GM21367 (cell line): ENCODE data around the gene SHANK3.
"Not testable (repeated sequence)": the region's sequence is repeated elsewhere in the genome, so short reads cannot be mapped to it uniquely, and the experiment has no call there.

Experiments used
- ATAC-seq: cut with Tn5 transposase; IDR thresholded peaks from one replicate; pipeline ENCODE4 v1.9.1; 2021; ENCODE audit not compliant: unreplicated experiment

SHANK3 gene

DNA sequence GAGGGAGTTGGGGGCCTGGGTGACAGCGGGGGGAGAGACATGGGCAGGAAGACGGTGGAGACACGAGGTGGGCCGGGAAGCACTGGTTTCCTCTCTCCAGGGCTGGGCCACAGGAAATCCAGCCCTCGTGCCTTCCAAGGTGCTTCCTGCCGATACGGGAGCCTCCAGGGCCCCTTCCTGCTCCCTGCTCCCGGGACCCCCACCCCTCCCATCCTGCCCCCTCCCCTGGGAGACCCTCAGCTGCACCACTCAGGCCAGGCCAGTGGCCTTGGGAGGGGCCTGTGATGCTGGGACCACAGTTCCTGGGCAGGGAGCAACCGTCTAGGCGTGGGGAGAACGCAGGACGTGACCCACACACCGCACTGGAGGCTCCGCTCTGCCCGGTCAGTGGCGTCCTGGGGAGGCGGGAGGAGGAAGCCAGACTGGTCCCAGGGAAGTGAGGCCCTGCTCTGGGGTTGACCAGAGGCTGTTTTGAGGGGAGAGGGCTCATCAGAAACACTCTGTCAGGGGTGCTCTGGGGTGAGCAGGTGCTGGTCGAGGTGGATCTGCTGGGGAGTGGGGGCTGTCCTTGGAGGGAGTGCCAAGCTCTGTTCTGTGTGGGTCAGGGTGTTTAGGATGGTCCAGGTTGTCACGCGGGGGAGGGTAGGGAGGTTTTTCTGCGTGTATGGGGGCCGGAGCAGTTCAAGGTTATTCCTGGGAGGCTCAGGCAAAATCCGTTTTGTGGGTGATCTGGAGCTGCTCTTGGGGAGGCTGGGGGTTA is at the start of gene SHANK3:
Gene SHANK3 (plus strand): TSS at position 353 of the 760 bp plus-strand sequence.
- no peak for ATAC-seq

DNA sequence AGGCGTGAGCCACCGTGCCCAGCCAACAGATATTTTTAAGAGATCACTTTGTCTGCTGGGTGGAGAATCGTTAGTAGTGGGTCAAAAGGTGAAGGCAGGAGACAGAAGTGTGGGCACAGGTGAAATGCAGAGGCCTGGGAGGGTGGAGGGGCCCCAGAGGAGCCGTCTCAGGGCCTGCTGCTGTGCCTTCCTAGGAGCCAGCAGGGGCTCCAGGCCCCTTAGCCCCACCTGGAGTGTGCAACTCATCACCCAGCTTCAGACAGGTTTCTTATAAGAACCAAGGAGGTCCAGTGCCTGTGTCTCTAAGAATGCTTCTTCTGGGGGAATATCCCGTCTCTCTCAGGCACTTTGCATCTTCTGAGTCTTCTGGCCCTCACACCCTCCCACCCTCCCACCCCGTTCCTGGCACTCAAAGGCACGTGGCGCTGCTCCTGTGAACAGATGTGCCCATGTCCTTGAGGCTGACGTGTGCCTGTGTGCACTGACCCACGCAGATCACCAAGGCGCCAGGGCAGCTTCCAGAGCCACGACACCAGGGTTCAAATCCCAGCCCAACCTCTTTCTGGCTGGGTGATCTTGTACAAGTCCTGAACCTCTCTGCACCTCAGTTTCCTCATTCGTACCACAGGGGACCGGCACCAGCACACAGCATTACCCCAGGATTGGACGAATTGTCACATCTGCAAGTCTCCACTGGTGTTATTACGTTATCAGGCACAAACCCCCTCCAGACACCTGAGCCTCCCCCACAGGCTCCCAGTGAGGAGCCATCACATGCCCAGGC is 48.1 kb upstream of the SHANK3 start:
- ATAC-seq, result no peak

DNA sequence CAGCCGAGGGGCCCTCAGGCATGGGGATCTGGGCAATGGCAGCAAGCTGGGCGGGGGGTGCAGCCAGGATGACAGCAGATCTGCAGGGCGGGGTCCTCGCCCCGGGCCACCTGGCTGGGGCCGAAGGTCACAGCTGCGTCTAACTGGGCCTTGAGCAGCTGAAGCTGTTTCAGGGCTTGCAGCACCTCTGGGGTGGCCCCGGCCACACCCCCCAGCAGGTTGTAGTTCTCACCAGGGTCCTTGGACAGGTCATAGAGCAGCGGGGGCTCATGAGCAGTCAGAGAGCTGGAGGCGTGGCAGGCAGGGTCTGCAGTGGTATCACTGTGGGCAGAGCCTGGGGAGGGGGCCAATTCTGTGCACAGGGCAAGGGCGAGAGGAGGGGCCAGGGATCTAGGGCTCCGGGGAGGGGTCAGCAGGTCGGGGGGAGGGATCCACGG is 47.5 kb upstream of the SHANK3 start:
- no peak for ATAC-seq

DNA sequence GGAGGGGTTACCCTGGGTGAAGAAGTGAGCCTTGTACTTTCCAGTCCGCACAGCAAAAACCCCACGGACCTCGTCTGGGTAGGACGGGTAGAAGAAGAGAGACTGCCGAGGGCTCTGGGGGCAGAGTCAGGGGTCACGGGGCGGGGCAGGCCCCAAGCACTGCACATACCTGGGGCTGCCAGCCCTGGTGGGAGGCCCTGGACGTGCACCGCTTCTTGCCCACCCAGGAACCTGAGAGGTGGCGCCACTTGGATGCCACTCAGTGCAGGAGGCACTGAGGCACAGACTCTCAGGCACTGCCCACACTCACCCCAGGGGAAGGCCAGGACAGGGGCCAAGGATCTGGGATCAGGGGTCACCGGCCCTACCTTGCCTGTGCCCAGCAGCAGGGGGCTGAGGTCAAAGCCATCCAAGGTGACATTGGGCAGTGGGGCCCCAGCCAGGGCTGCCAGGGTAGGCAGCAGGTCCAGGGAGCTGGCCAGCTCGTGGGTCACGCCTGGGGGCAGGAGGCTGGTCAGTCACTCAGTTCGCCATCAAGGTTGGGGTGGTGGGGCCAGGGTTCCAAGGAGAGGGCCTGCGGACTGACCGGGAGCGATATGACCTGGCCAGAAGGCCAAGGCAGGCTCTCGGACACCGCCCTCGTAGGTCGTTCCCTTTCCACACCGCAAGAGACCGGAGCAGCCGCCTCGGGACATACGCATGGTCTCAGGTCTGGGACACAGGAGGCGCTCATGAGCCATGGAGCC is 46.9 kb upstream of the SHANK3 start:
- ATAC-seq, result no peak

DNA sequence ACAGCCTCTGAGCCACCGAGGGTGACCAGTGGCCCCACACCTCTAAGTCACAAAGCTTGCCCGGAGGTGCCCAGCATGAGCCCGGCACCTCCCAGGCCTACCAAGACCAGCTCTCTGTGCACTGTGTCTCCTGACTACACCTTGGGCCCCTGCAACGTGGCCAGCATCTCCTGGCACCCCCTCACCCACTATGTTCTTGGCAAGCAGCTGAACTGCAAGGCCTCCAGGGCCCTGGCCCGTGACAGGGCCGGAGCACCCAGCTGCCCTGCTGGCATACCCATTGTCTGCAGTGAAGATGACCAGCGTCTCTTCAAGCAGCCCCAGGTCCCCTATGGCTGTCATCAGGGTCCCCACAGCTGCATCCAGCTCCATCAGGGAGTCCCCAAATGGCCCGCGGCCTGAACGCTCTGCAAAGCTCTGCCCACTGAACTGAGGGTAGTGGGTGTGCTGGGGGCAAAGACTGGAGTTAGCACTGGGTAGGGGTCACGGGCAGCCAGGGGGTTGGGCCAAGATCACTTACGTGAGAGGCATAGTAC is 46.2 kb upstream of the SHANK3 start:
- ATAC-seq, result no peak

DNA sequence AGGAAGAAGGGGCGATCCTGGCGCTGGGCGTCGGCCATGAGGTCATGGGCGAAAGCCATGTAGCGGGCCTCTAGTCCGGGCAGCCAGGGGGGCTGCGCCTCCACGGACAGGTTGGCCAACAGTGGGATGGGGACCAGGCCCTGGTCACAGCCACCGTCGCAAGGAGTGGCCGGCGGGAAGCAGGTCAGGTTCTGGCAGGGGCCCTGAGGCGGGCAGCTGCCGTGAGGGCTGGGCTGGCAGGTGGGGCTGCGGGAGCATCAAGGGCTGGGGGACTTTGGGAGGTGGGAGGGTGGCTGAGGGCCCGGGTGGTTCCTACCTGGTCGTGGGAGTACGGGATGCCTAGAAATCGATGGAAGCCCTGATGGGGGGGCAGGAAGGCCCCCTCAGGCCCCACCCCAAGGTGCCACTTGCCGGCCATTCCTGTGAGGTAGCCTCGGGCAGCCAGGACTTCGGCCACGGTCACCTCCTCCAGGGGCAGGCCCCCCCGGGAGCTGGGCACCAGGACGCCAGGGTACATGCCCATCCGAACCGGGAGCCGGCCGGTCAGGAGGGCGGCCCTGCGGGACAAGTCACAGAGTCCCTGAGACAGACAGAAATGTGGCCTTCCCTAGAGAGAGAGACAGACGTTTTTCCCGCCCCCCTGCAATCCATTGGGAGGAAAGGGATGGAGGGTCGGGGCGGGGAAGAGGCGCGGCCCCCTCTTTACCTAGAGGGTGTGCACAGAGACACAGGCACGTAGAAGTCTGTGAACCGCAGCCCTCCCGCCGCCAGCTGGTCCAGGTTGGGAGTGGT is 45.6 kb upstream of the SHANK3 start:
- ATAC-seq, result peak; percentile 14

DNA sequence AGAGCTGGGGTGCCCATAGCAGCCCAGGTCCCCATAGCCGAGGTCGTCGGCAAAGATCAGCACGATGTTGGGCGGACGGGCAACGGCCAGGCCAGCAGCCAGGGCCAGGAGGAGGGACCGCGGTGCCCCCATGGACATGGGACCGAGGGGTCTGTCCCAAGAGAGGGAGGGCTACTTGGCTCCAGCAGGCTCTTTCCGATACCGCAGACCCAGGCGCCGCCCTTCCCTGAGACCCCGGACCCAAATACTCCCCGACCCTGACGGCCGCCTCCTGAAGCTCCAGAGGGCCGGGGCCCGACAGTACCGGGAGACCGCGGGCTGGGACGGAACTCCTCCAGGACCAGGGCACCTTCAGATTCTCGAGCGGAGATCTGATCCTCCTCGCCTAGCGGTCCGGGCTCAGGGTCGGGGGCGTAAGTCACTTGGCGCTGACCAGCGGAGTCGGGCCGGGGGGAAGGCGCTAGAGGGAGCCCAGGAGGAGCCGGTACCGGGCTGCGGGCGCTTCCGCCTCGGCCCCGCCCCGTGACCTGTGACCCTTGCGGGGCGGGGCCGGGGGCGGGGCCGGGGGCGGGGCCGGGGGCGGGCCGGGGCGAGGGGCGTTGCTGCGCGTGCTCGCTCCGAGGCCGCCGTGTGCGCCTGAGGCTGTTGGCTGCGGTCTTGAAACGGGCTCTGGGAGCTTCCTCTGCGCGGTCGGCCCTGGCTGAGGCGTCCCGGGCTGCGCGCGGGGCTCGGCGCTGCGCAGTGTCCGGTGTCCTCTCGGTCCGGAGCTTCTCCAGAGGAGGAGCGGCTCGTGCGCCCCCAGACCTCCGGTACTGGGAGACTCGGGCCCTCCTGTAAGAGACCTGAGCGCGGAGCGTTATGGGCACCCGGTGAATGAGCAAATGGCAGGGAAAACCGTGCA is 44.7 kb upstream of the SHANK3 start, which contains the start of gene ARSA:
Gene ARSA (minus strand): TSS at position 511 of the 901 bp plus-strand sequence. CDS start 373 bp downstream, at position 138.
- ATAC-seq, result peak; percentile 49

DNA sequence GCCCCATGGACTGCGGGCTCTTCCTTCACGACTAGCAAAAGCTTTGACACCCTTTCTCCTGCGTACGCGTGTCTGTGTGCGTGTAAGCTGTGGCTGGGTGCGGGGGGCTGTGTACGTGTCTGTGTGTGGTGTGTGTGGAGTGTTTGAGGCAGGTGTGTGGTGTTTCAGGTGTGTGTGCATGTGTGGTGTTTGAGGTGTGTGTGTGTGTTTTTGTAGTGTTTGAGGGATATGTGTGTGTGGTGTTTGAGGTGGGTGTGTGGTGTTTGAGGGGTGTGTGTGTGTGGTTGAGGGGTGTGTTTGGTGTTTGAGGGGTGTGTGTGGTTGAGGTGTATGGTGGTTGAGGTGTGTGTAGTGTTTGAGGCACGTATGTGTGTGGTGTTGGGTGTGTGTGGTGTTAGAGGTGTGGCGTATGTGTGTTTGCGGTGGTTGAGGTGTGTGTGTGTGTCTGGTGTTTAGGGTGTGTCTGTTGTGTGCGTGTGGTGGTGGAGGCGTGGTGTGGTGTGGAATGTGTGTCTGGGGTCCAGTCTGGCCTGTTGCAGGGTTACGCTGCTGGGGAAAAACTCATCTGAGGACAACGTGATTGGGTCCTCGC is 44.0 kb upstream of the SHANK3 start:
- no peak for ATAC-seq

DNA sequence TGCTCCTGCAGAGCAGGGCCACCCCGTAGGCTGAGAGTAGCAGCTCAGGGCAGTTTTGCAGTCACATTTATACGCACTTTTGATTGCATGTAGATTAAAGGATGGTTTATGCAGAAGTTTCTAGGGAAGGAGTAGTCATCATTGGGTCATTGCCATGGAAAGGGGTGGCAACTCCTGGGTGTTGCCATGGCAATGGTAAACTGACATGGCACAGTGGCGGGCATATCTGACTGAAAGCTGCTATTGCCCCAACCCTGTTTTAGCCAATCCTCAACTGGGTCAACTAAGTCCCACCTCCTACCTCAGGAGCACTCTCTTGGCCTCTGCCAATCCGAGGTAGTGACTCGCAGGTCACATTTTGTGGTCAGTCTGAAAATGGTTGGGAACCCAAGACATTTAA is 42.2 kb upstream of the SHANK3 start:
- no peak for ATAC-seq

DNA sequence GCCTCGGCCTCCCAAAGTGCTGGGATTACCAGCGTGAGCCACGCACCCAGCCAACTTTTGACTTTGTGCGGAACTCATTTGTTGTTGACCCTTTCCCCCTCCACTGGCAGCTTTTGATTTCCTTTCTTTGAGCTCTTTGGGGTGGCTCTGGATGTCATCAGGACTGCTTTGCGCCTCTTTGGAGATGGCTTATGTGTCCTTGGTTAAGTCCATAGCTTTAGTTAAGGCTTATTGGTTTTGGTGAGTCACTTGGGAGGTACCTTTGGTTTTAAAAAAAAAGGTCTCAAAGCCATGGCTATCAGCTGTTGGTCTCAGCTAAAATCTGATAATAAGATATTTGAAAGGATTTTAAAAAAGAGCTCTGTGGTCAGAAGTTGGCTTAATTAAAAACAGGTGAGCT is 39.5 kb upstream of the SHANK3 start:
- no peak for ATAC-seq

DNA sequence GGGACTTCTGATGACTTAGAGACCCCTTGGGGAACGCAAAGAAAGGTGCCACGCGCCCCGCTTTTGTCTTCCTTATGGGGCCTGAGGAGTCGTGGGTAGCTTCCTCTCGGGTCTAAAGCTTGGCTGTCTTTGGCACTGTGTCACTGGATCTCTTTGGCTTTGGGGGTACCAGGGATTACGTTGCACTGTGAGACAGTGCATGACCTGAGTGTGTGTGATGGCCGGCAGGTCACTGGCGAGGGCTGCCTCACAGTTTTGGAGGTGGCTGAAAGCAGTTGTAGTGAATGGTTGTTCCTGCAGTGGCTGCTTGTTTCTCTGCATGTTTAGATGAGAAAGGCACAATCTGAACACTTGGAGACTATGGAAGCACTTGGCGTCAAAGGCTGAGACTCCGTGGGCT is 38.9 kb upstream of the SHANK3 start:
- no peak for ATAC-seq

DNA sequence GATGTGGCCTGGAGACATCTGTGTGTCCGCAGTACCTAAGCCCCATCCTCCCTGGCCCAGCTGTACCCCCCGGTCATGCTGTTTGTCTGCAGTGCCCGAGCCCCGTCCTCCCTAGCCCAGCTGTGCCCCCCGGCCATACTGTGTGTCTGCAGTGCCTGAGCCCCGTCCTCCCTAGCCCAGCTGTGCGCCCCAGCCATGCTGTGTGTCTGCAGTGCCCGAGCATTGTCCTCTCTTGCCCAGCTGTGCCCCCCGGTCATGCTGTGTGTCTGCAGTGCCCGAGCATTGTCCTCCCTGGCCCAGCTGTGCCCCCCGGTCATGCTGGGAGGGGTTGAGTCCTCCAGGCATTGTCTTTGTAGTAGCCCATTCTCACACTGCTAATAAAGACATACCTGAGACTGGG is 37.0 kb upstream of the SHANK3 start:
- no peak for ATAC-seq

DNA sequence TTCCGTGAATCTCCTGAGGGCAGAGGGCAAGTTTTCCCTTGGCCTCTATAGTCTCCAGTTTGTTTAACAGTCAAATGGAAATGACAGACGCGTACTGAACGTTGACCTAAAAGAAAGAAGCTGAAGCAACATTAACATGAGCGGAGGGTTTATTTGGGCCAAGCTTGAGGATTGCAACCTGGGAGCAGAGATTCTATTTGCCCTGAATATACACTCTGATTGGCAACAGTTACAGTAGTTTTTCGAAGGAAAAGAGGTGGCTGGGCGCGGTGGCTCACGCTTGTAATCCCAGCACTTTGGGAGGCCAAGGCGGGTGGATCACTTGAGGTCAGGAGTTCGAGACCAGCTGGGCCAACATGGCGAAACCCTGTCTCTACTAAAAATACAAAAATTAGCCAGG is 32.3 kb upstream of the SHANK3 start:
- not testable (repeated sequence) for ATAC-seq

DNA sequence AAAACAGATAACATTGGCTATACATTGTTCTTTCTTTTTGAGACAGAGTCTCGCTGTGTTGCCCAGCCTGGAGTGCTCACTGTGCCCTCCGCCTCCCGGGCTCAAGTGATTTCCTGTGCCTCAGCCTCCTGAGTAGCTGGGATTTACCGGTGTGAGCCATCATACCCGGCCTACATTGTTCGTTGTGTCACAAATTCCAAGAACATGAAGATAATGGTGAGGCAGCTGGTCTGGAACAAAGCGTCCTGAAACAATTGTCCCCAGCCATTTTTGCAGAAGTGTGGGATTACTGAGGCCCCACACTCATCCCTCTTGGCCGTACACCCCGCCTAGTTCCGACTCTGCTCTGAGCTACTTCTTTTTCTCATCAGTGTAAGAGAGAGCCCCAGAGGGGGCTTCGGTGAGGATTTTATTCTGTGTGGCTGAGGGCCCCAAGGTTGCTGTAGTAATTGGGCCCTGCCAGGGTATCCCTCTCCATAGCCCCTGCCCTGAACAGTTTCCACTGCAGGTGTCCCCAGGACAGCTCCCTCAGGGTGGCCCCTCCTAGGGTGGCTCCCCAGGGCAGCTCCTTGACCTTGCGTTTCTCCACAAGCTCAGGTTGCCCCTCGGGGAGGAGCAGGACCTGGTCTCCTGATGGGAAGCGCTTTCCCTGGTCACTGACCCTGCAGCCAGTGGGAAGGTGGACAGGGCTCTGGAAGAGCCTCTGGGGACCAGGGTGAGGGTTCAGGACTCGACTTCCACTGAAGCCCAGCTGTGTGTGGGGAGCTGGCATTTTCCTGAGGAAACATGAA is 31.6 kb upstream of the SHANK3 start:
- no peak for ATAC-seq

DNA sequence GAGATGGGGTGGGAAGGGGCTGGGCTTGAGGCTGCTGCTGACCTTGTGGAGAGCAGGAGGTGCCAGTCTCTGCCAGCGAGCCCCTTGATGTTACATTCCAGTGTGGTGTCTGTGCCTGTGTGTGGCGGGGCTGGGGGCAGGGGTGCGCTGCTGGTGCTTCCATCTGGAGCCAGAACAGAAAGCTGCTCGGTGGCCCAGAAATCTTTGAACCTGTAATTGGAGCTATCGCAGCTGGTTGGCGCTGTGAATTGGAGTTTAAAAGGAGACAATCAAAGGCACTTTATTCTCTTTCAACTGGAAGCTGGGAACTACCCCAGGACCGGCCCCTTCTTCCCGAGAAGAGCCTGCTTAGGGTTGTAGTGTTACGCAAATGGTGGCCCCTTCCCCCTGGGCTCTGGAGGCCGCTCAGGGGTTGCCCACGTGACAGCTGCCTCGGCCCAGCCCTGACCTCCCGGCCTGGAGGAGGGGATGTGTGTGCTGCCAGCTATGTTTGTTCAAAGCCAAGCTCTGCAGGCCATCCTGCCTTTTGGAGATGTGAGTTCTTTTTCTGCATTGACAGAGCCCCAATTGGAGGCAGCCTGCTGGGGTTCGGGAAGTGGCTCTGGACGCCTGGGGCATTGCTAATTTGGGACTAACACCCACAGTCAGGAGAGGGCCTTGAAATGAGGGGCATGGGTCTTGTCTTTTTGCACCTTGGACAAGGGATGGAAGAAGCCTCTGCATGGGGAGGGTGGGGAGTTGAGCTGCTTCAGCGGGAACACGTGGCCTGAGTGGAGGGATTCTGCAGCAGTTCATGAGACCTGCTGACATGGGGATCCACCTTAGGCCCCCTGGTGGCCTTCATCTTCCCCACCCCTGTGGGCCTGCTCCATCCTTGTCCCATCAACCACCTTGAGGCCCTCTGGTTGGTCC is 30.7 kb upstream of the SHANK3 start:
- no peak for ATAC-seq

DNA sequence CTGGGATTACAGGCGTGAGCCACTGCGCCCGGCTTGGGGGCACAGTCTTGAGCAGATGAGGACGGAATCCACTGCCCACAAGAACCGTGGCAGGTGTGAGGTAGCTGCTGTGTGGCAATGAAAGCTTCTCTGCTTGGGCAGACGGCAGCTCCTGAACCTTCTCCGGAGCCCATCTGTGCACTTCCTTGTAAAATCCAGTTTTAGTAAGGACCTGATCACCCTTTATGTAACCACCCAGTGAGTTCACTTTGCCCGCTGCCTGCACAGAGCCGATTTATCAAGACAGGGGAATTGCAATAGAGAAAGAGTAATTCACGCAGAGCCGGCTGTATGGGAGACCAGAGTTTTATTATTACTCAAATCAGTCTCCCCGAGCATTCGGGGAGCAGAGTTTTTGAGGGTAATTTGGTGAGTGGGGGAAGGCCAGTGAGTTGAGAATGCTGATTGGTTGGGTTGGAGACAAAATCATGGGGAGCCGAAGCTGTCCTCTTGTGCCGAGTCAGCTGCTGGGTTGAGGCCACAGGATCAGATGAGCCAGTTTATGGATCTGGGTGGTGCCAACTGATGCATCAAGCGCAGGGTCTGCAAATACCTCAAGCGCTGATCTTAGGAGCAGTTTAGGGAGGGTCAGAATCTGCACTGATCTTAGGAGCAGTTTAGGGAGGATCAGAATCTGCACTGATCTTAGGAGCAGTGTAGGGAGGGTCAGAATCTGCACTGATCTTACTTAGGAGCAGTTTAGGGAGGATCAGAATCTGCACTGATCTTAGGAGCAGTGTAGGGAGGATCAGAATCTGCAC is 29.4 kb upstream of the SHANK3 start:
- not testable (repeated sequence) for ATAC-seq

DNA sequence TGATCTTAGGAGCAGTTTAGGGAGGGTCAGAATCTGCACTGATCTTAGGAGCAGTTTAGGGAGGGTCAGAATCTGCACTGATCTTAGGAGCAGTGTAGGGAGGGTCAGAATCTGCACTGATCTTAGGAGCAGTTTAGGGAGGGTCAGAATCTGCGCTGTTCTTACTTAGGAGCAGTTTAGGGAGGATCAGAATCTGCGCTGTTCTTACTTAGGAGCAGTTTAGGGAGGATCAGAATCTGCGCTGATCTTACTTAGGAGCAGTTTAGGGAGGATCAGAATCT is 28.9 kb upstream of the SHANK3 start:
- ATAC-seq, result not testable (repeated sequence)
